ENCODE results near the gene DDIT3.

Gene DDIT3

DNA sequence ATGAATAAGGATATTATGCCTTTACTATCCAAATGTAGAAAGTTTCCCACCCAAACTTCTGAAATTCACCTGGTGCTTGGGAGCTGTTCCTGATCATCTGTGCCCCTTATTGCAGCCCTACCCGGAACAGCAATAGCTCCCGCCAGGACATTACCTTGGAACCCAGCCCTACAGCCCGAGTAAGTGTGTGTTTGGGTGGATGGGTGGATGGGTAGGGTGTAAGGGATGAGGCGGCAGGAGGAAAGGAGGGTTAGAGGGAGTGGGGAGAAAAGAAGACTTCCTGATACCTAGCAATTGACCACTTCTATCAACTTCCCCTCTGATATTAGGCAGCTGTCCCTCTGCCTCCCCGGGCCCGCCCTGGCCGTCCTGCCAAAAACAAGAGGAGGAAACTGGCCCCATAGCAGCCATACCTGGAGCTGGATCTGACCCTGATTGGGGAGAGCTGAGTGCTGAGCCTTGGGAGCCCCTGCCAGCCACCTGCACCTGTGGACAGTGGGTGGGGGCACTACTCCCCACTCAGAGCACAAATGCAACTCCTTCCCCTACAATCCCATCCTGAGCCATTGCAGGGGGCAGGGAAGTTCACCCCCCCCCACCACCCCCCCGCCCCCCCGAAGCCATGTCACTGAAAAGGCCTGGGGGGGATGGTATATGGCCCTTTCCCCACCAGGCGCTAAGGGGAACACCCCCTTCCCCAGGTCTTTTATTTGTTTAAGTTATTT is 8.7 kb upstream of the DDIT3 start:
- H3K36me3 ChIP-seq (ENCODE audit: control insufficient read depth, insufficient read depth, low read length), result peaks cover 40% of the 10 kb centered on the region

DNA sequence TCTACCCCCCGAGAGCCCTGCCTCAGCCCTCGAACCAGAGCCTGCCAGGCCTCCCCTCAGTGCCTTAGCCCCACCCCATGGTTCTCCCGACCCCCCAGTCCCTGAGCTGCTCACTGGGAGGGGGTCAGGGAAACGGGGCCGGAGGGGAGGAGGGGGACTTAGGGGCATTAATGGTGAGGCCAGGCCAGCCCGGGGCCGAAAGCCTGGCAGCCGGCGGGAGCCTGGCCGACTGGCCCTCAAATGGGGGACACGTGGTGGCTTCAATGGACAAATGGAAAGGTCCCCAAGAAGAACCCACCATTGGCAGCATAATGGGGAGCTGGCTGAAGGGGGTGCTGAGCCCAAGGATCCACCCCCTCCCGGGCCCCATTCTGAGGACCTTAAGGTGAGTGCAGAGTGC is 7.9 kb upstream of the DDIT3 start:
- Histone ChIP-seq H3K4me3 (ENCODE audit: low read length) (no peak overlapping the region), H3K9ac (ENCODE audit: low read length) (no peak overlapping the region), H3K9me3 (ENCODE audit: control insufficient read depth, low read length) (no peaks in the 10 kb centered on the region), H3K36me3 (ENCODE audit: control insufficient read depth, insufficient read depth, low read length) (peaks cover 40% of the 10 kb centered on the region), H3K27me3 (ENCODE audit: control insufficient read depth, insufficient read depth, low read length) (no peaks in the 10 kb centered on the region), H3K4me1 (ENCODE audit: control insufficient read depth, insufficient read depth, low read length) (peaks cover 25% of the 10 kb centered on the region)

More for the DNA sequence above, 8.7 kb upstream of the DDIT3 start:
- Histone ChIP-seq H3K4me3 (ENCODE audit: low read length) (no peak overlapping the region), H3K4me1 (ENCODE audit: control insufficient read depth, insufficient read depth, low read length) (peaks cover 19% of the 10 kb centered on the region), H3K9ac (ENCODE audit: low read length) (no peak overlapping the region), H3K9me3 (ENCODE audit: control insufficient read depth, low read length) (no peaks in the 10 kb centered on the region), H3K27me3 (ENCODE audit: control insufficient read depth, insufficient read depth, low read length) (no peaks in the 10 kb centered on the region)

DNA sequence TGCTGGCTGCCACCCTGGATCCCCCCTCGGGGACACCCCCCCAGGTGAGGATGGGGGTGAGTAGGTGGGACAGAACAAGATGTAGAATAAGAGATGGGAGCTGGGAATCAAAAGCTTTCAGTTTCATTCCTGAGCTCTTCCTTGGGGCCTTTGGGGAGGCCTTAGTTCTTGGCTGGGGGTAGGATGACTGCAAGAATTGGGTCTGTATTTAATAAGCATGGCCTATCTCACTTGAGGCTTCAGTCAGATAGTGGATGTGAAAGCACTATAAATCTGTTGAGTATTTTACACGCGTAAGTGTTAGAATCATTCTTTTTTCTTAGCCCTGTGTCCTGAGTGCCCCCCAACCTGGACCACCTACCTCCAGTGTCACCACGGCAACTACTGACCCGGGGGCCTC is 6.9 kb upstream of the DDIT3 start:
- H3K27me3 ChIP-seq (ENCODE audit: control insufficient read depth, insufficient read depth, low read length), result no peaks in the 10 kb centered on the region
- H3K9ac ChIP-seq (ENCODE audit: low read length), result no peak overlapping the region
- H3K4me1 ChIP-seq (ENCODE audit: control insufficient read depth, insufficient read depth, low read length), result peaks cover 27% of the 10 kb centered on the region
- H3K4me3 ChIP-seq (ENCODE audit: low read length), result no peak overlapping the region
- no peaks in the 10 kb centered on the region for H3K9me3 ChIP-seq (ENCODE audit: control insufficient read depth, low read length)
- H3K36me3 ChIP-seq (ENCODE audit: control insufficient read depth, insufficient read depth, low read length), result peaks cover 32% of the 10 kb centered on the region

DNA sequence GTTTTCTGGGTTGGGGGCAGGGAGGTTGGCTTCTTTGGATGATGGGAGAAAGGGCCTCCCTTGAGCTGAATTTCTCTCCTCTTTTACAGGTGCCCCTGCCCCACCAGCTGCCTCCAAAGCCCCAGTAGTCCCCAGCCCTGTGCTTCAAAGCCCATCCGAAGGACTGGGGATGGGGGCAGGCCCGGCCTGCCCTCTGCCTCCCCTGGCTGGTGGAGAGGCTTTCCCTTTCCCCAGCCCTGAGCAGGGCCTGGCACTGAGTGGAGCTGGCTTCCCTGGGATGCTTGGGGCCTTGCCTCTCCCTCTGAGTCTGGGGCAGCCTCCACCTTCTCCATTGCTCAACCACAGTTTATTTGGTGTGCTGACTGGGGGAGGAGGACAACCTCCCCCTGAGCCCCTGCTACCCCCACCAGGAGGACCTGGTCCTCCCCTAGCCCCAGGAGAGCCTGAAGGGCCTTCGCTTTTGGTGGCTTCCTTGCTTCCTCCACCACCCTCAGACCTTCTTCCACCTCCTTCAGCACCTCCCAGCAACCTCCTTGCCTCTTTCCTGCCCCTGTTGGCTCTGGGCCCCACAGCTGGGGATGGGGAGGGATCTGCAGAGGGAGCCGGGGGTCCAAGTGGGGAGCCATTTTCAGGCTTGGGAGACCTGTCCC is 6.3 kb upstream of the DDIT3 start:
- Histone ChIP-seq H3K9ac (ENCODE audit: low read length) (no peak overlapping the region), H3K27me3 (ENCODE audit: control insufficient read depth, insufficient read depth, low read length) (no peaks in the 10 kb centered on the region), H3K4me1 (ENCODE audit: control insufficient read depth, insufficient read depth, low read length) (peaks cover 33% of the 10 kb centered on the region), H3K9me3 (ENCODE audit: control insufficient read depth, low read length) (no peaks in the 10 kb centered on the region), H3K4me3 (ENCODE audit: low read length) (no peak overlapping the region), H3K36me3 (ENCODE audit: control insufficient read depth, insufficient read depth, low read length) (peaks cover 32% of the 10 kb centered on the region)

DNA sequence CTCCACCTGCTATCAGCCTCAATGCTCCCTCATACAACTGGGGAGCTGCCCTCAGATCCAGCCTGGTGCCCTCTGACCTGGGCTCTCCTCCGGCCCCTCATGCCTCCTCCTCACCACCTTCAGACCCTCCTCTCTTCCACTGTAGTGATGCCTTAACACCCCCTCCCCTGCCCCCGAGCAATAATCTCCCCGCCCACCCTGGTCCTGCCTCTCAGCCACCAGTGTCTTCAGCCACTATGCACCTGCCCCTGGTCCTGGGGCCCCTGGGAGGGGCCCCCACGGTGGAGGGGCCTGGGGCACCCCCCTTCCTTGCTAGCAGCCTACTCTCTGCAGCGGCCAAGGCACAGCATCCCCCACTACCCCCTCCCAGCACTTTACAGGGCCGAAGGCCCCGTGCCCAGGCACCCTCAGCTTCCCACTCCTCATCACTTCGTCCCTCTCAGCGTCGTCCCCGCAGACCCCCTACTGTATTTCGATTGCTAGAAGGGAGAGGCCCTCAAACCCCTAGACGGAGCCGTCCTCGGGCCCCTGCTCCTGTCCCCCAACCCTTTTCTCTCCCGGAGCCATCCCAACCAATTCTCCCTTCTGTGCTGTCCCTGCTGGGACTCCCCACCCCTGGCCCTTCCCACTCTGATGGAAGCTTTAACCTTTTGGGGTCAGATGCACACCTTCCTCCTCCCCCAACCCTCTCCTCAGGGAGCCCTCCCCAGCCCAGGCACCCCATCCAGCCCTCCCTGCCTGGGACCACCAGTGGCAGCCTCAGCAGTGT is 5.5 kb upstream of the DDIT3 start:
- Histone ChIP-seq H3K4me1 (ENCODE audit: control insufficient read depth, insufficient read depth, low read length) (peaks cover 40% of the 10 kb centered on the region), H3K9ac (ENCODE audit: low read length) (no peak overlapping the region), H3K9me3 (ENCODE audit: control insufficient read depth, low read length) (no peaks in the 10 kb centered on the region), H3K27me3 (ENCODE audit: control insufficient read depth, insufficient read depth, low read length) (no peaks in the 10 kb centered on the region), H3K4me3 (ENCODE audit: low read length) (no peak overlapping the region), H3K36me3 (ENCODE audit: control insufficient read depth, insufficient read depth, low read length) (peaks cover 32% of the 10 kb centered on the region)

DNA sequence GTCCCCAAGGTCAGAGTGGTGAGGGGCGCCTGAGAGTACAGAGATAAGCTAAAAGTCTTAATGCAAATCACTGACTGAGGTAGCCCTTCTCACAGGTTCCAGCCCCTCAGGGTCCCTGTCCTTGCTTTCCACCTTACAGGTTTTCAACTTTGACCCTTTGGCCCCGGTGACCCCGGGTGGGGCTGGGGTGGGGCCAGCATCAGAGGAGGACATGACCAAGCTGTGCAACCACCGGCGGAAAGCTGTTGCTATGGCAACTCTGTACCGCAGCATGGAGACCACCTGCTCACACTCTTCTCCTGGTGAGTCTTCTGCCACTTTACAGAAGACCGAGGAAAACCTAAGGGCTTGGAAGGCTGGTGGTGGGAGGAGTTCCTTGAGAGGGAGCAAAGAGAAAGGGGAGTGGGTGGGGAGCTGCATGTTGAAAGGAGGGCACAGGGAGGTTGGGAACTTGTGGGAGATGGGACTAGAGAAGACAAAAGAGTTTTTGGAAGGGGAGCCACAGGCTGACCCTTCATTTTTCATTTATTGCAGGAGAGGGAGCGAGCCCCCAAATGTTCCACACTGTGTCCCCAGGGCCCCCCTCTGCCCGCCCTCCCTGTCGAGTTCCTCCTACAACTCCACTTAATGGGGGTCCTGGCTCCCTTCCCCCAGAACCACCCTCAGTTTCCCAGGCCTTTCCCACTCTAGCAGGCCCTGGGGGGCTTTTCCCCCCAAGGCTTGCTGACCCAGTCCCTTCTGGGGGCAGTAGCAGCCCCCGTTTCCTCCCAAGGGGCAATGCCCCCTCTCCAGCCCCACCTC is 4.7 kb upstream of the DDIT3 start:
- Histone ChIP-seq H3K9me3 (ENCODE audit: control insufficient read depth, low read length) (no peaks in the 10 kb centered on the region), H3K27me3 (ENCODE audit: control insufficient read depth, insufficient read depth, low read length) (no peaks in the 10 kb centered on the region), H3K36me3 (ENCODE audit: control insufficient read depth, insufficient read depth, low read length) (peaks cover 26% of the 10 kb centered on the region), H3K4me1 (ENCODE audit: control insufficient read depth, insufficient read depth, low read length) (peaks cover 40% of the 10 kb centered on the region), H3K4me3 (ENCODE audit: low read length) (no peak overlapping the region), H3K9ac (ENCODE audit: low read length) (peak overlapping the region; percentile 48)

DNA sequence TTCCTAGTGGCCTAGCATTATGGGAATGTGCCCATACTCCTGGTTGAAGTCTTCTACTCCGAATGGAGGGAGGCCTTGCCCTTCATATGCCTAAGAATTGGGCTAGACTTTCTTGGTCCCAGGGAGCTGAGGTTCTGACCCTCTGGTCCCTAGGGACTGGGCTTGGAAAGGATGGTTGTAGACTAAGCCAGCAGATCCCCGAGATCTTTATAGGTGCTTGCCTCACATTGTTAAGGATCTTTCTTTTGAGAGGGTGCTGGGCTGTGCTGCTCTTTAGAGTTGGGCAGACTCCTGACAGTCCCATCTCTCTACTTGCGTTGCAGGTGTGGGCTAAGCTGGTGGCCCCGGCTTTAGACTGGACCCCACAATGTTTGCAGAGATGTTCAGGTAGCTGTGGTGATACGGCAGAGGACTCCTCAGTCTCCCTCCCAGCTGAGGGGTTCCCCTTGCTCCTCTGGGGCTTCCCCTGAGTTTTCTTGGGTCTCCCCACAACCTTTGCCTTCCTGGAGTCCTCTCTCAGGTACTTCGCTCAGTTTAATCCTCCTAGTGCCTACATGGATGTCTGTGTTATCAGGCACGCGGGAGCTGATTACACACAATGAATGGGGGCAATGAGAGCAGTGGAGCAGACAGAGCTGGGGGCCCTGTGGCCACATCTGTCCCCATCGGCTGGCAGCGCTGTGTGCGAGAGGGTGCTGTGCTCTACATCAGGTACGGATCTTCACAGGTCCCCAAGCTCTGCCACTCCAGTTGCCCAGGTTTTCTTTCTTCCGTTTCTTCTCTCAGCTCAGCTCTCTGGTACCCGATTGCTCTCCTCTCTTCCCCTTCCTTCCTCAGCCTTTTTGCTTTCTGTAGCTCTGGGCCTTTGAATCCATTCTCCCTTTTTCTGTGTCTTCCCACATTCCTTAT is 3.6 kb upstream of the DDIT3 start:
- peaks cover 28% of the 10 kb centered on the region for H3K36me3 ChIP-seq (ENCODE audit: control insufficient read depth, insufficient read depth, low read length)
- H3K9ac ChIP-seq (ENCODE audit: low read length), result peak overlapping the region; percentile 80

DNA sequence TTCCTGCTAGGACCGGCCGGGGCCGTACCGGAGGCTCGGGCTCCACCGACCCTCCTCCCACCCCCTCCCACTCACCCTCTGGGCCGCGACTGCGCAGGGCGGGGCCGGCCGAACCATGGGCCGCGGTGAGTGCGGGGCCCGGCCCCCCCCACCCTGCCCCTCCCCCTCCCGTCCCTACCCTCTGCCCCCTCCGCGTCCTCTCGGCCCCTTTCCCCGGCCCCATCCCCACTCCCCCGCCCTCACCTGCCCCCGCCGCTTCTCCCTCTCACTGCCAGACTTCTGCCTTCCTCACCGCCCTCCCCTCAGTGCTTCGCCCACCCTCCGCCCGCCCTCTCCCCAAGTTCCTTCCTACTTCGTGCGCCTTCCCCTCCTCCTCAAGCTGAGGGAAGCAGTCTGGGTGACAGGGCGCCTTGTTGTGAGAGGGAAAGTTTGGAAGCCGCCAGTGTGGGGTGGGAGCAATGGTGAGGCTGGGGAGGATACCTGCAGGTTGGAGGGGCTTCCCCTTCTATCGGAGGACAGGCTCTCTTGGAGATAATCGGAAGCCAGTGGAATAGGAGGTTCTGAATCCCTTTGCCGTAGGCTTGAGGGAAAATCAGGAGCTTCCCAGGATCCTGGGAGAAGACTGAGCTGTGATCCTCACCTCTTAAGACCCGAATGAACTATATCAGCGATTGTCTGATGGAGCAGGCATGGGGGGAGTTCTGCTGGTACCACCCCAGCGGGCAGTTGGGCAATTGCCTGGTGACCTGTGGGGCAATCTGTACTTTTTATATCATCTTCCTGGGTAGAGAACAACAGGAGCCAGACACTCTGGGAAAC is 2.8 kb upstream of the DDIT3 start:
- Histone ChIP-seq H3K9ac (ENCODE audit: low read length) (peak overlapping the region; percentile 80), H3K4me3 (ENCODE audit: low read length) (peak overlapping the region; percentile 70), H3K36me3 (ENCODE audit: control insufficient read depth, insufficient read depth, low read length) (peaks cover 28% of the 10 kb centered on the region), H3K27me3 (ENCODE audit: control insufficient read depth, insufficient read depth, low read length) (no peaks in the 10 kb centered on the region), H3K4me1 (ENCODE audit: control insufficient read depth, insufficient read depth, low read length) (peaks cover 53% of the 10 kb centered on the region), H3K9me3 (ENCODE audit: control insufficient read depth, low read length) (no peaks in the 10 kb centered on the region)

More for the DNA sequence above, 3.6 kb upstream of the DDIT3 start:
- peaks cover 45% of the 10 kb centered on the region for H3K4me1 ChIP-seq (ENCODE audit: control insufficient read depth, insufficient read depth, low read length)
- no peaks in the 10 kb centered on the region for H3K27me3 ChIP-seq (ENCODE audit: control insufficient read depth, insufficient read depth, low read length)
- H3K9me3 ChIP-seq (ENCODE audit: control insufficient read depth, low read length), result no peaks in the 10 kb centered on the region
- peak overlapping the region; percentile 70 for H3K4me3 ChIP-seq (ENCODE audit: low read length)

DNA sequence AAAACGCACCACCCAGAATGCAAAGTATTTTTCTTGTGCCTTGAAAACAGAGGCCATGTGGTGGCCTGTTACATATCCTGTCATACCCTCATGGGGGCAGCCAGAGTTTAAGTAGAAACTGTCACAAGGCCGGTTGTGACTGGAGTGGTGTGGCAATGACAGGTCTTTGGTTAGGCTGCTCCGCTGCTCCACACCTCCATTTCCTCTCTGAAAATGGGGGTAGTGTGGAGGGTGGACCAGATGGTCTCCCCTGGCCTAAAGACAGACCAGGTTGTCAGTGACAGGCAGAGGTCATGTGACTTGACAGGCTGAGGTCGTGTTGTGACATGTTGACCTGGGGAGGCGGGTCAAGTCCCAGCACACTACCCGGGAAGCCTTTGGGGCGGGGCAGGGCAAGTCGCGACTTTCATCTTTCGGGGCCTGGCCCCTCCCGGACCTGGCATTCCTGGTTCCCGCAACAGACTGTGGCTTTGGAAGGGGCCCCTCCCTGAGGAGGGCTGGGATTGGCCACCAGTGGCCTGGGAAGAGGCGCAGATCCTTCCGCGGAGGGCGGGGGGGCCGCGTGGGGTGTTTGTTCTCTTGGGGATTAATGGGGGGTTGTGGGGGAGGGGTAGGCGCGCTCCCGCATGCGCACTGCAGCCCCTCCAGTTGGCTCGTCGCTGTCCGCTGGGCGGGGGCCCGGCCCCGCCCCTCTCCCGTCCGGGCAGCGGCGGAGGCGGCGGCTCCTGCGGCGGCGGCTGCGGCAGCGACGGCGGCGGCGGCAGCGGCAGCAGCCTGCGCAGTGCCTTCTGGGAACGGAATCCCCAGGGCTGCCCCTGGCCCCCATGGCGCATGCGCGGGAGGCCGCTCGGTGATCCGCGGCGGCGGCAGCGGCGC is 1.9 kb upstream of the DDIT3 start, which contains the start of gene MBD6:
Gene MBD6, plus strand, starts transcription at position 814 of the 876 bp plus-strand sequence. CDS start 1,480 bp downstream, outside the sequence.
- peaks cover 19% of the 10 kb centered on the region for H3K36me3 ChIP-seq (ENCODE audit: control insufficient read depth, insufficient read depth, low read length)
- peaks cover 55% of the 10 kb centered on the region for H3K4me1 ChIP-seq (ENCODE audit: control insufficient read depth, insufficient read depth, low read length)
- no peaks in the 10 kb centered on the region for H3K27me3 ChIP-seq (ENCODE audit: control insufficient read depth, insufficient read depth, low read length)
- H3K9ac ChIP-seq (ENCODE audit: low read length), result peak within 1 kb of the TSS; percentile 80
- H3K4me3 ChIP-seq (ENCODE audit: low read length), result peak within 1 kb of the TSS; percentile 70
- H3K9me3 ChIP-seq (ENCODE audit: control insufficient read depth, low read length), result no peaks in the 10 kb centered on the region

All from mucosa of stomach (tissue), 1 donor.